Measurements from ENCODE around the gene FRY. TPM values are rescaled to one million over a fixed set of nuclear protein-coding genes. Genes with fewer than 3 reads are reported as not detected.

Gene FRY
- total and polyA plus RNA-seq, 2 of the 13 experiments (the other 11 are each of a cell fraction or from before 2014, with no cell fraction given), result 8.2 to 13.1 TPM

GRCh38 chr13:32191452-32191998, 160.0 kb downstream of the FRY start:
- Histone ChIP-seq H3K27ac (ENCODE audit: extremely low read length, insufficient read depth, low read length) (no peak overlapping the region), H3K79me2 (ENCODE audit: insufficient read depth, low read length) (no peaks in the 10 kb centered on the region), H3K4me1 (ENCODE audit: insufficient read depth, low read length) (peaks cover 14% of the 10 kb centered on the region), H3K4me3 (replicated peaks in 1 of 3; ENCODE audit: insufficient read depth in 1 of 3, low read depth in 2 of 3, low read length in 3 of 3) (no peak overlapping the region), H3K27me3 (ENCODE audit: control insufficient read depth in 1 of 2, insufficient read depth in 2 of 2, low read length in 2 of 2) (no peaks in the 10 kb centered on the region), H3K4me2 (ENCODE audit: low read depth, low read length) (no peak overlapping the region), H3K36me3 (replicated peaks in 1 of 2; ENCODE audit: control insufficient read depth in 1 of 2, insufficient read depth in 2 of 2, low read length in 2 of 2) (peaks cover 1 to 10% of the 10 kb centered on the region in 2 experiments; a peak in 4 of 5 replicates), H2AFZ (ENCODE audit: low read length) (no peak overlapping the region), H3K9ac (ENCODE audit: insufficient read depth, low read depth, low read length) (no peak overlapping the region), H4K20me1 (ENCODE audit: insufficient read depth, low read length) (no peaks in the 10 kb centered on the region), H3K9me3 (ENCODE audit: low read length) (no peaks in the 10 kb centered on the region)
- intact Hi-C loops (cut with micrococcal nuclease; ENCODE audit: unreplicated experiment) (no loop called here), in situ Hi-C loops (cut with HindIII; ENCODE audit: extremely low pct_ligation_motif_present, low pct_unique_long_range_greater_than_20kb) (no loop called here)
- ATAC-seq (no peak), FAIRE-seq (no peak), DNase-seq (ENCODE audit: low spot score) (no peak)
- WGBS (ENCODE audit: low lambda C conversion rate), result 91% methylated on average over 2 of the region's 2 CpGs
- POLR2A ChIA-PET, result no interaction called here
- TF ChIP-seq, protein P1, sequence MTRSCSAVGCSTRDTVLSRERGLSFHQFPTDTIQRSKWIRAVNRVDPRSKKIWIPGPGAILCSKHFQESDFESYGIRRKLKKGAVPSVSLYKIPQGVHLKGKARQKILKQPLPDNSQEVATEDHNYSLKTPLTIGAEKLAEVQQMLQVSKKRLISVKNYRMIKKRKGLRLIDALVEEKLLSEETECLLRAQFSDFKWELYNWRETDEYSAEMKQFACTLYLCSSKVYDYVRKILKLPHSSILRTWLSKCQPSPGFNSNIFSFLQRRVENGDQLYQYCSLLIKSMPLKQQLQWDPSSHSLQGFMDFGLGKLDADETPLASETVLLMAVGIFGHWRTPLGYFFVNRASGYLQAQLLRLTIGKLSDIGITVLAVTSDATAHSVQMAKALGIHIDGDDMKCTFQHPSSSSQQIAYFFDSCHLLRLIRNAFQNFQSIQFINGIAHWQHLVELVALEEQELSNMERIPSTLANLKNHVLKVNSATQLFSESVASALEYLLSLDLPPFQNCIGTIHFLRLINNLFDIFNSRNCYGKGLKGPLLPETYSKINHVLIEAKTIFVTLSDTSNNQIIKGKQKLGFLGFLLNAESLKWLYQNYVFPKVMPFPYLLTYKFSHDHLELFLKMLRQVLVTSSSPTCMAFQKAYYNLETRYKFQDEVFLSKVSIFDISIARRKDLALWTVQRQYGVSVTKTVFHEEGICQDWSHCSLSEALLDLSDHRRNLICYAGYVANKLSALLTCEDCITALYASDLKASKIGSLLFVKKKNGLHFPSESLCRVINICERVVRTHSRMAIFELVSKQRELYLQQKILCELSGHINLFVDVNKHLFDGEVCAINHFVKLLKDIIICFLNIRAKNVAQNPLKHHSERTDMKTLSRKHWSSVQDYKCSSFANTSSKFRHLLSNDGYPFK (CRISPR knock-in tag; IDR thresholded peaks at IDR 0.05; ENCODE audit: borderline replicate concordance), result no peak
- no peak for TF ChIP-seq GZF1 (CRISPR knock-in tag; IDR thresholded peaks at IDR 0.05)
- TF ChIP-seq, protein P2, sequence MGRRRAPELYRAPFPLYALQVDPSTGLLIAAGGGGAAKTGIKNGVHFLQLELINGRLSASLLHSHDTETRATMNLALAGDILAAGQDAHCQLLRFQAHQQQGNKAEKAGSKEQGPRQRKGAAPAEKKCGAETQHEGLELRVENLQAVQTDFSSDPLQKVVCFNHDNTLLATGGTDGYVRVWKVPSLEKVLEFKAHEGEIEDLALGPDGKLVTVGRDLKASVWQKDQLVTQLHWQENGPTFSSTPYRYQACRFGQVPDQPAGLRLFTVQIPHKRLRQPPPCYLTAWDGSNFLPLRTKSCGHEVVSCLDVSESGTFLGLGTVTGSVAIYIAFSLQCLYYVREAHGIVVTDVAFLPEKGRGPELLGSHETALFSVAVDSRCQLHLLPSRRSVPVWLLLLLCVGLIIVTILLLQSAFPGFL (CRISPR knock-in tag; IDR thresholded peaks at IDR 0.05), result no peak
- no peak for TF ChIP-seq ZNF841 (CRISPR knock-in tag; IDR thresholded peaks at IDR 0.05; ENCODE audit: borderline replicate concordance)
- no peak for TF ChIP-seq ZNF788 (CRISPR knock-in tag; IDR thresholded peaks at IDR 0.05; ENCODE audit: borderline replicate concordance)
- no peak for TF ChIP-seq ZSCAN31 (CRISPR knock-in tag; IDR thresholded peaks at IDR 0.05; ENCODE audit: low read depth)
- no peak for TF ChIP-seq FOXA3 (CRISPR knock-in tag; IDR thresholded peaks at IDR 0.05)
- no peak for TF ChIP-seq ETV5 (CRISPR knock-in tag; IDR thresholded peaks at IDR 0.05; ENCODE audit: borderline replicate concordance)
- TF ChIP-seq SRY (CRISPR knock-in tag; IDR thresholded peaks at IDR 0.05), result no peak
- TF ChIP-seq, protein P3, sequence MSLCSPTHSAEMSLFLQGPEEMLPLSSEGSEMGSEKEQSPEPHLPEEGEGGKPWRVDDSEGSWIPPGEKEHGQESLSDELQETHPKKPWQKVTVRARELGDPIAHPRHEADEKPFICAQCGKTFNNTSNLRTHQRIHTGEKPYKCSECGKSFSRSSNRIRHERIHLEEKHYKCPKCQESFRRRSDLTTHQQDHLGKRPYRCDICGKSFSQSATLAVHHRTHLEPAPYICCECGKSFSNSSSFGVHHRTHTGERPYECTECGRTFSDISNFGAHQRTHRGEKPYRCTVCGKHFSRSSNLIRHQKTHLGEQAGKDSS (CRISPR knock-in tag; IDR thresholded peaks at IDR 0.05; ENCODE audit: borderline replicate concordance, low read depth), result no peak
- TF ChIP-seq CBX2 (IDR thresholded peaks at IDR 0.05; ENCODE audit: low read depth, low read length), result no peak
- no peak for TF ChIP-seq CBX2 (CRISPR knock-in tag; IDR thresholded peaks at IDR 0.05; ENCODE audit: low read depth)
- TF ChIP-seq ZNF709 (CRISPR knock-in tag; IDR thresholded peaks at IDR 0.05), result no peak
- TF ChIP-seq, protein P4, sequence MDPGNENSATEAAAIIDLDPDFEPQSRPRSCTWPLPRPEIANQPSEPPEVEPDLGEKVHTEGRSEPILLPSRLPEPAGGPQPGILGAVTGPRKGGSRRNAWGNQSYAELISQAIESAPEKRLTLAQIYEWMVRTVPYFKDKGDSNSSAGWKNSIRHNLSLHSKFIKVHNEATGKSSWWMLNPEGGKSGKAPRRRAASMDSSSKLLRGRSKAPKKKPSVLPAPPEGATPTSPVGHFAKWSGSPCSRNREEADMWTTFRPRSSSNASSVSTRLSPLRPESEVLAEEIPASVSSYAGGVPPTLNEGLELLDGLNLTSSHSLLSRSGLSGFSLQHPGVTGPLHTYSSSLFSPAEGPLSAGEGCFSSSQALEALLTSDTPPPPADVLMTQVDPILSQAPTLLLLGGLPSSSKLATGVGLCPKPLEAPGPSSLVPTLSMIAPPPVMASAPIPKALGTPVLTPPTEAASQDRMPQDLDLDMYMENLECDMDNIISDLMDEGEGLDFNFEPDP (CRISPR knock-in tag; conservative IDR thresholded peaks at IDR 0.05), result no peak
- no peak for TF ChIP-seq ESRRA (CRISPR knock-in tag; IDR thresholded peaks at IDR 0.05; ENCODE audit: low read depth)
- no peak for TF ChIP-seq NR2C2 (CRISPR knock-in tag; IDR thresholded peaks at IDR 0.05; ENCODE audit: borderline replicate concordance)
- TF ChIP-seq CENPBD1 (CRISPR knock-in tag; IDR thresholded peaks at IDR 0.05; ENCODE audit: borderline replicate concordance, low read depth), result no peak
- no peak for TF ChIP-seq ZNF496 (CRISPR knock-in tag; IDR thresholded peaks at IDR 0.05; ENCODE audit: insufficient replicate concordance)
- CTCF ChIA-PET (ENCODE audit: low intra/inter-chr PET ratio, low total read pairs), result no interaction called here
- BruUV-seq (replicated peaks), result no TSS peak

Measured in HepG2 (cell line).